Heart right ventricle (tissue), 16 donors: ENCODE results near the gene RBM28. TPM values are rescaled to one million over a fixed set of nuclear protein-coding genes. Genes with fewer than 3 reads are reported as not detected.

ENCODE experiments used
- ATAC-seq, 8 donors: fragments of 200-7000 bp; cut with Tn5 transposase; one replicate each; pipeline ENCODE4 v1.9.1; 2020; ENCODE audit warnings: mild to moderate bottlenecking in 8 of 8, moderate library complexity in 8 of 8, moderate number of reproducible peaks in 1 of 8
- DNase-seq, 2 donors: peaks; one replicate each; pipeline ENCODE4 v3.0.0-alpha.2; 2020
- H3K27ac ChIP-seq, 10 donors: fragments of 200-600 bp; sonication (generic) in 2 of 10; one replicate each; pipeline versions ENCODE4 v1.5.0 to v1.8.0; 2020 to 2022; ENCODE audit warnings: mild to moderate bottlenecking in 3 of 10
- H3K27me3 ChIP-seq, 7 donors: fragments of 200-600 bp; one replicate each; pipeline ENCODE4 v1.8.0; 2021 to 2022; ENCODE audit warnings: mild to moderate bottlenecking in 2 of 7
- H3K36me3 ChIP-seq, 9 donors: fragments of 200-600 bp; sonication (generic) in 1 of 9; one replicate each; pipeline versions ENCODE4 v1.5.0 to v1.8.0; 2020 to 2022; ENCODE audit warnings: mild to moderate bottlenecking in 2 of 9
- H3K4me1 ChIP-seq, 9 donors: fragments of 200-600 bp; sonication (generic) in 1 of 9; one replicate each; pipeline versions ENCODE4 v1.5.0 to v1.8.0; 2020 to 2022; ENCODE audit warnings: mild to moderate bottlenecking in 4 of 9
- H3K4me3 ChIP-seq, 10 donors: fragments of 200-600 bp; sonication (generic) in 2 of 10; one replicate each; pipeline versions ENCODE4 v1.5.0 to v1.8.0; 2020 to 2022; ENCODE audit warnings: mild to moderate bottlenecking in 7 of 10, moderate library complexity in 2 of 10
- H3K9me3 ChIP-seq, 11 donors: fragments of 200-600 bp in 10 of 11; sonication (generic) in 2 of 11; one replicate each; pipeline versions ENCODE4 v1.5.0 to v1.8.0; 2013 to 2022; ENCODE audit warnings: mild to moderate bottlenecking in 2 of 11, control low read depth in 1 of 11, moderate library complexity in 1 of 11
- CTCF ChIP-seq, 9 donors: fragments of 200-600 bp; sonication (generic) in 2 of 9; IDR thresholded peaks; one replicate each; pipeline versions ENCODE4 v1.5.0 to v1.8.0; 2021 to 2022; ENCODE audit warnings: antibody characterized with exemption in 9 of 9, mild to moderate bottlenecking in 5 of 9, moderate library complexity in 1 of 9
- WGBS, 2 donors: extraction: QIAGEN DNeasy Blood & Tissue Kit; methylation state at CpG; one replicate each; pipeline ENCODE4 v1.1.7; 2013; ENCODE audit warnings: inconsistent platforms in 1 of 2; 5-methylcytosine and 5-hydroxymethylcytosine counted together
- intact Hi-C, 10 donors: fragments of 100-400 bp; cut with DNase I; formaldehyde crosslinking; loops; one replicate each; pipeline versions ENCODE4 v1.11.1 to v1.14.2; 2022
- polyA plus RNA-seq, 2 donors: library from polyadenylated mRNA; stranded (reverse); fragments of 200-250 nt; gene quantifications; one replicate each; pipeline ENCODE4 v1.2.3, GENCODE V29; 2013
- total RNA-seq, 10 donors: library from RNA; stranded (reverse); fragmentation: NEBNext Ultra II Directional in 3 of 10; extraction: Animal tissue kit (Norgen Biotek cat#: 25700) in 3 of 10; gene quantifications; one replicate each; pipeline versions ENCODE4 v1.2.1 to v1.2.4, GENCODE V29; 2021 to 2023
- donor health status: Arrhythmogenic right ventricular cardiomyopathy.
- donor health status: ischemic (EF 13 %, LVEDD 7.1; RV severe dilation, severe dysfunction).
- donor health status: healthy with polysubstance abuse.
- donor health status: DM: no; HTN: yes; CAD: no.
- donor health status: DM: no; HTN: no; CAD: no.
- donor health status: ischemic (EF 25% LVEDD 6.9; RV normal size, moderate dysfunction).
- donor health status: ischemic (EF 25% LVEDD 5.7; RV mildly dilated, moderate dysfunction).
- donor health status: healthy.
- donor health status: DM: yes; HTN: yes; CAD: no.
- donor health status: Ischemic cardiomyopathy.
- donor health status: ischemic (EF 35%, LVEDD 5.7; RV mildly dilated, moderate dysfunction).
- donor health status: nonischemic (EF 11% LVEDD 7.7; RV severe dilation, severe dysfunction).
- donor health status: DM: yes; HTN: yes; CAD: no.
- donor health status: PGD.
- donor health status: ischemic (EF 29% LVEDD 5.4; RV normal size, mild dysfunction).
- donor health status: nonischemic (EF 23%, LVEDD 6.1; RV moderate dilation, normal function).

The RBM28 gene
- total and polyA plus RNA-seq, 12 donors, result 16.6 to 96.9 (median 28.3) TPM

- ATAC-seq, result no peak
- H3K9me3 ChIP-seq, result no peaks in the 10 kb centered on the region
- no peaks in the 10 kb centered on the region for H3K36me3 ChIP-seq
- H3K4me3 ChIP-seq, result no peak overlapping the region
- TF ChIP-seq CTCF (IDR thresholded peaks at IDR 0.05), result no peak
- no peak for DNase-seq
- H3K4me1 ChIP-seq, result peaks cover 0 to 36% (median 13%) of the 10 kb centered on the region in 9 donors
- no peak overlapping the region for H3K27ac ChIP-seq
- peaks cover 0 to 56% (median 22%) of the 10 kb centered on the region in 7 donors for H3K27me3 ChIP-seq
- intact Hi-C loops, result no loop called here
- 81 to 90% methylated on average over 4 of the region's 4 CpGs for WGBS, 2 donors
These were observed 19.0 kb upstream of the RBM28 start for GRCh38 chr7:128362670-128363069.

GRCh38 chr7:128361411-128362379, 18.0 kb upstream of the RBM28 start, which contains the start of gene PRRT4:
TSS of gene PRRT4 (minus strand) at chr7:128361690.
- 1% methylated on average over 85 to 87 of the region's 88 CpGs for WGBS, 2 donors
- H3K36me3 ChIP-seq, result no peaks in the 10 kb centered on the region
- peaks cover 0 to 36% (median 15%) of the 10 kb centered on the region in 9 donors for H3K4me1 ChIP-seq
- H3K27me3 ChIP-seq, result peaks cover 0 to 55% (median 18%) of the 10 kb centered on the region in 7 donors
- ATAC-seq, result peak; percentile 23 to 71 (median 48)
- intact Hi-C loops, result no loop called here
- H3K4me3 ChIP-seq, result peak within 1 kb of the TSS; percentile 35 to 68 (median 54)
- H3K9me3 ChIP-seq, result no peaks in the 10 kb centered on the region
- peak in 1 of 2 donors; percentile 50 for DNase-seq
- H3K27ac ChIP-seq, result peak within 1 kb of the TSS in 1 of 10 donors; percentile 43
- no peak for TF ChIP-seq CTCF (IDR thresholded peaks at IDR 0.05)

DNA sequence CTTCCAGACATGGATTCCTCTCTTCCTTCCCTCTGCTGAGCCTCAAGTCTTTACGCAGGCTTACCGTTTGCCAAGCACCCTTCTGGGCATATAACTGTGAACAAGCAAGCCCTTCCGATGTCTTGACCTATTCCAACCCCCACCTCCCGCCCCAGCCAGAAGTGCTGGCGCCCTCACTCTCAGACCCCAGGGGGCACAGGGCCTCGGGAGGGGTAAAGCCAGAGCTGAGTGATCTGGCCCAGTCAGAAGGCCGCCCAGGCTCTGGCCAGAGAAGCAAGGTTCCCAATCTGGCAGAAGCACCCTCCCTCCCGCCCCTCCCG, 16.6 kb upstream of the RBM28 start:
- ATAC-seq (peak in 3 of 8 donors; percentile 8 to 18 (median 16)), DNase-seq (no peak)
- H3K4me3 ChIP-seq, result peak overlapping the region in 8 of 10 donors; percentile 17 to 68 (median 52)
- H3K27me3 ChIP-seq, result peaks cover 0 to 46% (median 18%) of the 10 kb centered on the region in 7 donors
- 33 to 48% methylated on average over 9 of the region's 9 CpGs for WGBS, 2 donors
- intact Hi-C loops, result no loop called here
- no peak overlapping the region for H3K27ac ChIP-seq
- H3K36me3 ChIP-seq, result no peaks in the 10 kb centered on the region
- no peak for TF ChIP-seq CTCF (IDR thresholded peaks at IDR 0.05)
- peaks cover 0 to 30% (median 18%) of the 10 kb centered on the region in 9 donors for H3K4me1 ChIP-seq
- H3K9me3 ChIP-seq, result no peaks in the 10 kb centered on the region

DNA sequence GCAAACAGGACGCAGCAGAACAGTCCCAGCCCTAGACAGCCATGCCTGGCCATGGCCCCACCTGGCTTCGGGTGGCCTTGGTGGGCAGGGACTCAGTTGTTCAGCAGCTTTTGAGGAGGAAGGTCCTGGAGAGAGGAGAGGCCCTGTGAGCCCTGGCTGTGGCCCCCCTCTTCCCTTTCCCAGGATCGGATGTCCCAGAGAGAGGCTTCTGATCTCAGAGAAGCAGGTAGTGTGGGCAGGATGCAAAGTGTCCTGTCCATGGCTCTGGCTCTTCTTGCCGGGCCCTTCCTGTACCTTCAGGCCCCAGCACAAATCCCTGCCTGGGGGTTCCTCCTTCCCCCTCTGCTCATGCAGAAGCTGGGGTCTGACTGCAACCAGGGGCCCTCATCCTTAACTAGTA, 16.2 kb upstream of the RBM28 start:
- 84 to 86% methylated on average over 4 of the region's 4 CpGs for WGBS, 2 donors

More for the DNA sequence above, 16.2 kb upstream of the RBM28 start:
- Histone ChIP-seq H3K36me3 (no peaks in the 10 kb centered on the region), H3K9me3 (no peaks in the 10 kb centered on the region), H3K27ac (no peak overlapping the region), H3K27me3 (peaks cover 0 to 42% (median 18%) of the 10 kb centered on the region in 7 donors), H3K4me3 (peak overlapping the region in 1 of 10 donors; percentile 68), H3K4me1 (peaks cover 0 to 30% (median 18%) of the 10 kb centered on the region in 9 donors)
- DNase-seq (no peak), ATAC-seq (no peak)
- intact Hi-C loops, result no loop called here
- TF ChIP-seq CTCF (IDR thresholded peaks at IDR 0.05), result no peak
